NCI-H510A treated with DMSO at 0.1 percent for 48 hours (cell line): ENCODE data around the gene THUMPD3.

Experiments
- DNase-seq: peaks from one replicate; lab custom pipeline; 2025; lab: John Stamatoyannopoulos, UW

The THUMPD3 gene

DNA sequence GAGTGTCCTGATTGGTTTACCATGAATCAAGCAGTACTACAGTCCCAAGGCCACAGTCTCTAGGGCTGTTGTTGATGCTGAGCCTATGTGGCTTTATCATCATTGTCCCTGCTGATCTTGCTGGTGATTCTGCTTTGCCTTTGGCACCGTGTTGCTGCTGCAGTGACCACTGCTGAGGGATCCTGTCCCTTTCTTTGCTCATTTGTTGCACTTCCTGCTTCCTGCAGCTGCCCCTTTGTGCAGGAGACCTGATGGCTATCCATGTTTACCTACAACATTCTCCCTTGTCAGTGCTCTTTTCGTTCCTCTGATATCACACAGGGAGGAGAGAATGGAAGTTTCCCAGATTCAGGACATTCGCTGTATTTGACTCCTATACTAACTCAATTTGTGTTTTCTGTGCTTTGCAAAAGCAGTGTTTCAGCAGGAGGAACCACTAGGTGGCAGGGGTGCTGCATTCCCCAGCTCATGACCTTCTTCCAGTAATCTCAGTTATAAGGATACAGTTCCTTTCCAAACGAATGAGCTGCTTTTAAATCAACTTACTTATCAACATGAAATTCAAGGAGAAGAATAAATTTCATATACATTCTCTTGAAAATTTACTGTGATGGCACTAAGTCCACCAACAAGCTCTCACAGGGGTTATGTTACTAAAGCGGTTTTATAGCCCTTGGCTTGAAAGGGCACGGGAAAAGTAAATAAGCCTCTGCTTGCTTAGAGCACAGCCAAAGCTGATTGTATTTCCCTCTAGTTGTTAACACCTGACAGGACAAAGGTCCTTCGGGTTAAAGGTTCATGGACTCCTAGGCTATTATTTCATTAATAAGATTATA is 9.7 kb upstream of the THUMPD3 start:
- DNase-seq: peak; percentile 83

DNA sequence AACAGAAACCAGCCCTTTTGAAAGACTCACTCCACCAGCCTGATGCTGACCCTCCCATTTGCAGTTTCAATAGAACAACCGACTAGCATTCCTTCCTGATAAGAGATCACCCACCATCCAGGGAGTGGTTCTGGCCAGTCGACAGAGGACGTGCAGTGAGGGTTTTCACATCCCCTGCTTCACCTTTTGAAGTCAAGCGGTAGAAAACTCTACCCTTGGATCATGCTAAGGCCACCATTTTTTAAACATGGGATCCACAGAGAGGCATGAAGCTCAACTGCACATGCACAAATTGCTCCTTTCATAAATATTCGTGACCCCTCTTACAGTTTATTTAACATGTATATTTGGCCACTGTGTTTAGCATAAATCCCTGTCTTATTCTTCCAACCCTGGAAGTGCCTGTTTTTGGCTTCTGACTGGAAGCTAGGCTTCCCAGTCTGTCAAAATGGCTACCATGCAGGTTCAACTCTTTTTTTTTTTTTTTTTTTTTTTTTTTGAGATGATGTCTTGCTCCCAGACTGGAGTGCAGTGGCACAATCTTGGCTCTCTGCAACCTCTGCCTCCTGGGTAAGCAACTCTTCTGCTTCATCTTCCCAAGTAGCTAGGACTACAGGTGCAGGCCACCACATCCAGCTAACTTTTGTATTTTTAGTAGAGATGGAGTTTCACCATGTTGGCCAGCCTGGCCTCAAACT is 1.0 kb upstream of the THUMPD3 start:
- no peak for DNase-seq

DNA sequence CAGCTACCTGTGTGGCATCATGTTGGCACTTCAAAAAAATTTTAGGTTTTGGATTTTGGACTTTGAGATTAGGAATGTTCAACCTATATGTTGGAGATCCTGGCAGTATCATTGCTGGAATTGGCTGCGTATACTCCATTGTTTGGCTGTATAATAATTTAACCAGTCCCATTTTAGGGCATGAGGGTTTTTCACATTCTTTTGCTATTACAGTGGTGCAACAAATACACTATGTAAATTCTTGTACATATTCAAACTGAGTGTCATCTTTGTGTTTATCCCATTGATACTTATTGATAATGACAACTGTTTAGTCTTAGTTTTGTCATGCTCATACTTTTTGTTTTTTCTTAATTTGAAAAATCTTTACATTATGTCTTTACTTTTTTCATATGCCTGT is 6.7 kb downstream of the THUMPD3 start:
- no peak for DNase-seq

DNA sequence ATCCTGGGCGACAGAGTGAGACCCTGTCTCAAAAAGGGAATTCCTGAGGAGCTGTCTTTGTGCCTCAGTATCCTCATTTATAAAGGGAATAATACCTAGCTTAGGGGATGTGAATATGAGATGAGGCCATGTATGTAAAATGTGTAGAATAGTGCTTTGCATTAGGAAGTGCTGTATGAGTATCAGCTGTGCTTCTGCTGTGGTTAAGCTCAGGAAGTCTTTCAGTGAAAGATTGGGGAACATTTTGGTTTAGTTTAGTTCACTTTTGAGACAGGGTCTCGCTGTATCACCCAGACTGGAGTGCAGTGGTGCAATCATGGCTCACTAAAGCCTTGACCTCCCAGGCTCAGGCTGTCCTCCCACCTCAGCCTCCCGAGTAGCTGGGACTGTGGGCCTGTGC is 10.6 kb downstream of the THUMPD3 start:
- DNase-seq: no peak

DNA sequence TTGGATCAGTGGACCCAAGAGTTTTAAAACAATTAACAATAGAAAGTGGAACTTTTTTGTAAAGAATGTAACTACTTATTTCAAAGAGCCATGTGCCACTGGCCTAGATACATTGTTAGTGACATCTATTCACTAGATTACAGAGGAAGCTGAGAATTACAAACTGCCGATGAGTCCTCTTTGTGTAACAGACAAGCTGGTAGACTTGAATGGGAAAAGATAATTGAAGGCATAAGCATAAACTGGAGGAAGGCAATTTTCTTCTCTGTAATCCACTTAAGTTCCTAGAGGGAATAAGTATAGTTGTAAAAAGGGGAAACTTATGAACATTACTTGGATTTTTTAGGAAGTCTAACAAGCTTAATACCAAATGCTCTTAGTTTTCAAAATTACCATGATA is 15.1 kb downstream of the THUMPD3 start:
- no peak for DNase-seq

DNA sequence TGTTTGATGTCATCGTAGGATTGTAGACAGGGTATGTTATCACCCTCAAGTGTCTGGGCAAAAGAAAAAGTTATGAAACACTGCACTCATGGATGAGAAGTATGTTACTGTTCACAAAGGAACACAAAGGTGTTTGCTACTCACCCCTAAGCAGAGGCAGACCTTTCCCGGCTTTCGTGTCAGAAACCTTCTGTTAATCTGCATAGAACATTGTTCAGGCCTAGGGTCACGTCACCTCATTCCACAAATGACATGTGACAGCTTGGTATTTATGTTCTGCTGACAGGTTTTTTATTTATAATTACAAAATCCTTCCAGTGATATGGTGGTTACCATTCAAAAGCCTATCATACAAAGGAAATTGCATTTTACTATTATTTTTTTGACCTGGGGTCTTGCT is 16.5 kb downstream of the THUMPD3 start:
- DNase-seq: no peak

DNA sequence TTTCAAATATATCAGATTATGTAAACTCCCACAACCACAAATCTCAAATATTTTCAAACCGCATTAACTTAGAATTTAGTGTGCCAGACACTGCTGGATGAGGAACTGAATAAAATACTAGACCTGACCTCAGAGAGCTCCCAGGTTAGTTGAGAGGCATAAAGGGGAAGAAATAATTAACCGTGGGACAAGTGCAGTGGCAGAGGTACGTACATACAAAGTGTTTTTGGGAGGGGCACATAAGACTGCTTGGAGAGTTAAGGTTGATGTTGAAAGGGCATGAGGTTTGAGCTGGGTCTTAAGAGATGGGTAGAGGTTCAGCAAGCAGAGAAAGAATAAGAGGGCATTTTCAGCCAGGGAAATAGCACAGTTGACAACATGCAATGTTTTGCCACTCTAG is 17.2 kb downstream of the THUMPD3 start:
- no peak for DNase-seq

DNA sequence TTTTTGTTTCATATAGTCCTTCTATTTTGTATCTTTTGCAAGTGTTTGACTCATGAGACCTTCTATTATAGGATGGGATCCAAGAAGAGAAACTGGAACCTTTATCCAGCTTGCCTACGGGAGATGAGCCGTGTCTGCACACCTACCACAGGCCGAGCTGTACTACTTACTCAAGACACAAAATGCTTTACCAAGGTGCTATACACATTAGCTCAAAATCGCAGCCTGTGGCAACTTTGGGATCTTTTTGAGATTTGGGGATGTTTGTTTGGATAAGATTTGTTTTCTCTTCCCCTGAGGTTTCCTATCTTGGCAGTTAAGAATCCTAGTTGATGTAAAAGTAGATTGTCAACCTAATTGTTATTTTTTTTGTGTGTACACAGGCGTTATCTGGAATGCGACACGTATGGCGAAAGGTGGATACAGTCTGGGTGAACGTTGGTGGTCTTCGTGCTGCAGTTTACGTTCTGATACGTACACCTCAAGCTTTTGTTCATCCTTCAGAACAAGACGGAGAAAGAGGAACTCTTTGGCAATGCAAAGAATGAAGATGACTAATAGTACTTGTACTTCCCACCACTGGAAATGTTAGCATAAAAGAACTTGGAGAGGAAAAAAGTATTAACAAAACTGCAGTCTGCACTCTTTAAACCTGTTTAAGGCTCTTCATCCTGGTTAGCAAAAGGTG is 21.4 kb downstream of the THUMPD3 start:
- no peak for DNase-seq

DNA sequence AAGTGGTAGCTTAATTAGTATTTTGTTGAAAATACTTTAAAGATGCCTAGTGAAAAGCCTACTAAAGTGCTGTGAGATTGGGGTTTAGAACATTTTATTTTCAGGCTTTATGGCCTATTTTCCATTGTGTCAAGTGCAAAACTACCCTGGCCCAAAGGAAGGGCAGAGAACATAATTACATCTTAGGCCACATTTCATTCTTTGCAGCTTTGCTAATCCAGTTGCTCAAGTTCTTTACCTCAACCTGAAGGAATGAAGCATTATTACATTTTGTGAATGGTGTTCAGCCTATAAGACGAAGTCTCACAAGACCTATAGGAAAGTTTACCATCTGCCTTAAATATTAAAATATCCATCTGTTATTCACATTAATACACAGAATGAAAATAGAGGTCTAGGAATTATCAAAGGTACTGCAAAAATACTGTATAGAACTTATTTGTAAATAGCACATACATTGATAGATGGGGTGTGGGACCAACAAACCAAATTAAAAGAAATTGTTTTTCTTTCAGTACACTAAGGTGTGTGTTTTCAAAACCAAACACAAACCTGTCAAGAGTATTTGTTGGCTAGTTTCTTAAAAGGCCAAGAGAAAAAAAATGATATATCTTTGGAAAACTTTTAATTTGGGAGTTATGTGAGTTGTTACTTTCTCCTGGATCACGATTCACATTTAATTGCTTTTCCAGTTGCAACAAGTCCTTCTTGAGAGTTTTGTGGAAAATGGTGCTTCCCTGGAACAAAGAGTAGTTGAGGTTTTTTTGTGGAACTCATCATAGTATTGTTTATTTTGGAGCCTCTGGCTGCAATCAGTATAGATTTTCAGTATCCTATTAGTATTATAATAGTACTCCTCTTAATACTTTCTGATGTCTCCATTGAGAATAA is 22.6 kb downstream of the THUMPD3 start:
- DNase-seq: no peak

DNA sequence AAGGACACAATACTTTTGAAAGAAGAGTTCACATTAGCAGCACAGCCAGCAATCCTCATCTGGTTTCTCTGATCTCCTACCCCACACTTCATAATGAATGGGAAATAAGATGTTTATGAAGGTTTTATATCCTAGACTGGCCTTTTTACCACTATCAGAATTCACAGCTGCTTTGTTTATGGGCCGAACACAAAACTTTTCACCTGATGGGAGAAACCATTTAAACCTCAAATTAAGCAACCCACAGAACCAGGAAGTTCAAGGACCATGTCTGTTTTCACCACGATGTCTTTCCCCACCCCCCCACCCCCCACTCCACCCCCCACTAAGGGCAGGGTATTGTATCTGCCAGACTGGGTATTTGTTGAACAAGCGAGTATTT is 23.2 kb downstream of the THUMPD3 start:
- DNase-seq: no peak

DNA sequence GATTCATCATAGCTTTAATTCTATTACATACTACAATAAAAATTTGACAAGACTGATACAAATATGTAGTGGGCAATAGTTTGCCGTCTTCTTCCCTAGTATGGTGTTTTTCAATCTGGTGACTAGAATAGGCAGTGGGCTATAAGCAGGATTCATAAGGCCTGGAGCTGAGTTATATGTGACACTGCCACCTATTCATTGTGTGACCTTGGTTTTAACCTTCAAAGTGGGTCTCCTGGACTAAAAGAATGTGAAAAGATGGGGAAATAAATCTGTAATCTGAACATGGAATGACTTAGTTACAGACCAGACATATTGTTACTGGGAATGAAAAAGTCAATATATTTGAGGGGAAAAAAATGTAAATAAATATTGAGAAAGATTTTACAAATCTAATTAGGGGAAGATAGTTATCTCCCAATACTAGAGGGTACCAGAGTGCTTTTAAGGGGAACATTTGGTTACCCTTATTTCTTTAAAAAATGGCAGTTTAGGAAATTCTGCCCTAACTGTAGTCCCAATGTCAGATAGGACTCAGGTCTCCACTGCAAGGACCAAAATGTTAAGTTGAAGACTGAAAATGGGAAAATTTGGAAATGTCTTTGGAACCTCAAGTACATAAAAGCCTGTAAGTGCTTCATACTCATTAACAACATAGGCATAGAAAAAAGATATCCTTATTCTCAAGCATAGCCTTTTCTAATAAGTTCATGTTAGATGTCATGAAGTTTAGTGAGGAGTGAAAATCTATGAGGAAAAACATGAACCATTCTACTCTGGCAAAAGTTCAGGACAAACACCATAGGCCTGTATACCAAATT is 23.9 kb downstream of the THUMPD3 start:
- DNase-seq: no peak

DNA sequence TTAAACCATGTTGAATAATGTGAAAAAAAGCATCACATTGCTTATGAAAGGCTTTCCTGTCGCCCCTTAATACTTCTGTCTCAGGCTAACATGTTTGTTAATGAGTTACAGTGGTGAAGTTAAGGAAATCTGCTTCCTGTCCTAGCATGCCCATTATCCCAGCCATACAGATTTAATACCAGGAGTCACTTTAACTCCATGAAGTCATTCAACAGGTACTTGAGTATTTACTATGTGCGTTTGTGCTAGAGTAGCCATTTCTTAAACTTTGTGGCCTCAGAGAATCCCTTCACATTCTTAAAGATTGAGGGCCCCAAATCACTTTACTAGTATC is 24.4 kb downstream of the THUMPD3 start:
- no peak for DNase-seq

DNA sequence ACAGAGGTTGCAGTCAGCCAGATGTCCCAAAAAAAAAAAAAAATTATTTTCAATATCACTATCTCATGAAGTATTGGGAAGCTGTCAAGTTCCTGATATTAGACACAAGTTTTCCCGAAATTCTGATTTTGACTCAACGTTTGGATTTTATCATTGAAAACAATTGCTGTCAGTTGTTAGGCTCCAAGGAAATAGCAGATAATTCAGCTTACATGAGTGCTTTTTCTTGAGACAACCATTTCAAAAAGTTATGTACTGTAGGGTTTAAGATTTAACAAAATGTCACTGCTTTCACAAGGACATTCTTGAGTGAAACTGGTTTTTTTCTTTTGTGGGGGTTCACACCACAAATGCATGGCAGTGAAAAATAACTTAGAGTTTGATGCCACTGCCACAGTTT is 25.3 kb downstream of the THUMPD3 start:
- DNase-seq: no peak

DNA sequence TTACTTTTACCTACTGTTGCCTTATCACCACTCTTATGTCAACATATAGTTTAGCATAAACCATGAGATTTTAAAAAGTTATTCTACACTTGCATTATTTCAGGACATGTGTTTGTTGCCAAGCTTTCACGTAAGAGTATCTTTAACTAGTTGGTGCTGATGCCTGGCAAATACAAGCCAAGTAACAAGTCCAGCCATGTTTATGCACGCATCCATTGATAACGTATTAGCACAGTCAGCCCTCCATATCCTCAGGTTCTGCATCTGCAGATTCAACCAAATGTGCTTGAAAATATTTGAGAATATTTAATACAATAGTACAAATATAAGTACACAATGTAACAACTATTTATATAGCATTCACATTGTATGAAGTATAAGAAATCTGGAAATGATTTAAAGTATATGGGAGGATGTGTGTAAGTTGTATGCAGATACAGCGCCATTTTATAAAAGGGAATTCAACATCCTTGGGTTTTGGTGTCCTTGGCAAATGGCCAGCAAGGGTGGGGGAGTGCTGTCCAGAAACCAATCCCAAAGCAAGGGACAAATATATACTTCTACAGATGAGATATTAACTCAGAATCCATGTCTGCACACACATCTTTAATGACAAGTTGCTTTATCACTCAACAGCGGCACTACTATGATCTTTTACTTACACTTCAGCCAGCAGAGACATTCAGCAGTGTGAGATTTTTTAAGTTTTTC is 25.9 kb downstream of the THUMPD3 start:
- no peak for DNase-seq

DNA sequence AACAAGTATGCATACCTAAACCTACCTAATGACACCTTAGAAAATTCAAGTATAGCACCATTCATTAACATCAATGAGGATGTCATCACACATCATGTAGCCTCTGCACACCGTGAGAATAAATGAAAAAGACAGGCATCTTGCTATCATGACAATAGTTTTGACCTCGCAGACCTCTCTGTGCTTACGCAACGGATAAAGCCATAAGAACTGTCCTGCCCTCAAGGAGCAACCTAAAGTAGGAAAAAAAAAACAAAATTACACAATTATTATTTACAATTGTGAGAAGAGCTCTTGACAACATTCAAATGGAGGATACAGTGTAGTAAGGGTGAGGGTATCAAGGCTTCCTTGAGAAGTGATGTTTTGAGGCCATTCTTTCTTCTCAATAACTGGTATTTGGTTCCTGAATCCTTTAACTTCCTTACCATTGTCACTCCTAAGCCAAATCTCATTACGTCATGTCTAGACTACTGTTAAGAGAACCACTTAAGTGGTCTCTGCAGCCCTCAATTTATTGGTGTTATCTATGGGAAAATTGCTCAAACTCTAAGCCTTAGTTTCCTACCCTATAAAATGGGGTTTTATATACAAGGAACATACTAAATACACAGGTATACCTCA is 27.5 kb downstream of the THUMPD3 start:
- no peak for DNase-seq

DNA sequence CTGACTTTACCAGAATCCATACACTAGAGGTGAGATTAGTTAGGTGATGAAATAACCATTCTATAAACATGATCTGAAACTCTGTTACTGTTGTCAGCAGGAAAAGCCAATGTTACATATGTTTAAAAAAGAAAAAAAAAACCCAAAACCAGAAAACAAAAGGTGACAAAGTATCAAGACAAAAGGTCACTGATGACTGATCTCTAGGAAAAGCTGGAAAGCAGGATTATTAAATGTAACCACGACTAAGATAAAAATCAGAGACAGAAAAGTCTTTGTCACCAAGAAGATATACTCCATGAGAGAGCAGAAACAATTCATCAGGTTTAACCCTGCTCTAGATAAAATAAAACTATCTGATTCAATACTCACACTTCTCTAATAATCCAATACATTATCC is 29.2 kb downstream of the THUMPD3 start:
- DNase-seq: no peak

DNA sequence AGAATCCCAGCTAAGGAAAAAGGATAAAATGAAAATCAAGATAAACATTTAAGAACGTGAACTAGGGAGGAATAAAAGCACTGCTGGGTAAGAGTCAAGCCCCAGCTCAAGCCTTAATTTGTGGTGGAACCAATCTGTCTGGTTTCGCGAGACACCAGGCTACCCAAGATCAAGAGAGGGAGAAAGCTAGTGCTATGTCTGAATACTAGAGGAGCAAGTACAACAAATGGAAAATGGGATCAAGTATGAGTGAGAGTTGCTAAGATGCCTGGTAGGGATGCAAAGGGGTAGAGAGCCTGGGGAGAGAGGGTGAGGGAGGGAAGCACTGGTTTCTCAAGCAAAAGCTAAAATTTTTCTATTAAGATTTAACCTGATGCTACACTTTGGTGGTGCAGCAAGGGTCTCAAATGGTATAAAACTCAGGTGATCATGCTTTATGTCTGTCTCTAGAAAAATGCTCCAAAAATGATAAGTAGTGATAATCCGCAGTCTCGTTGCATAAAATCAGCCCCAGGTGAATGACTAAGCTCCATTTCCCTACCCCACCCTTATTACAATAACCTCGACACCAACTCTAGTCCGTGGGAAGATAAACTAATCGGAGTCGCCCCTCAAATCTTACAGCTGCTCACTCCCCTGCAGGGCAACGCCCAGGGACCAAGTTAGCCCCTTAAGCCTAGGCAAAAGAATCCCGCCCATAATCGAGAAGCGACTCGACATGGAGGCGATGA is 32.9 kb downstream of the THUMPD3 start:
- no peak for DNase-seq

DNA sequence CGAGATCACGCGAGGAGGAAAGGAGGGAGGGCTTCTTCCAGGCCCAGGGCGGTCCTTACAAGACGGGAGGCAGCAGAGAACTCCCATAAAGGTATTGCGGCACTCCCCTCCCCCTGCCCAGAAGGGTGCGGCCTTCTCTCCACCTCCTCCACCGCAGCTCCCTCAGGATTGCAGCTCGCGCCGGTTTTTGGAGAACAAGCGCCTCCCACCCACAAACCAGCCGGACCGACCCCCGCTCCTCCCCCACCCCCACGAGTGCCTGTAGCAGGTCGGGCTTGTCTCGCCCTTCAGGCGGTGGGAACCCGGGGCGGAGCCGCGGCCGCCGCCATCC is 33.4 kb downstream of the THUMPD3 start:
- DNase-seq: peak; percentile 74

DNA sequence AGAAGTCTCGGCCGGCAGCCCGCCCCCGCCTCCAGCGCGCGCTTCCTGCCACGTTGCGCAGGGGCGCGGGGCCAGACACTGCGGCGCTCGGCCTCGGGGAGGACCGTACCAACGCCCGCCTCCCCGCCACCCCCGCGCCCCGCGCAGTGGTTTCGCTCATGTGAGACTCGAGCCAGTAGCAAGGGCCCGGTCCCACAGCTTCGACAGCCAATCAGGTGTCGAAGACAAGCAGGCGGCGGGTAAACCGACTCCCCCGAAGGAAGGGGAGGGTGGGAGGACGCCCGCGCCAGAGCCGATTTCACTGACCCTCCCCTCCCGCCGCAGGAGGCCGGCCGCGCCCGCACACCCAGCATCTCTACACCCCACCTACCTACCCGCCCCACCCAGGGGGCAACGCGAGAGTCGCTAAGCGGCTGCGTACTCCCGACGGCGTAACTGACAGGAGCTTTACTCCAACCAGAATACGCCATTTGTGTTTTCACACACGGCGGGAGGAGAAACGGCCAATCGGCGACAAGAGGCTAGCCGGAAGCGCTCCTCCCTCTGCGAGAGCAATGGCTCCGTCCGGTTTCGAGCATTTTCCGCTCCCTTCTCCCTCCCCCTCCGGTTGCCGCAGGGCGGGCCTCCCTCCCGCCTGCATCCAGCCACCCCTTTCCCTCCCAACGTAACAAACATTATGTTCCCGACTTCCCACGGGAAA is 33.9 kb downstream of the THUMPD3 start:
- DNase-seq: peak; percentile 88
